Measurements from ENCODE around the gene DHH. TPM values are rescaled to one million over a fixed set of nuclear protein-coding genes. Genes with fewer than 3 reads are reported as not detected.

DHH gene
- total RNA-seq, 1 donor from 2014 or later, result 0.63 TPM

- TF ChIP-seq, protein P1, sequence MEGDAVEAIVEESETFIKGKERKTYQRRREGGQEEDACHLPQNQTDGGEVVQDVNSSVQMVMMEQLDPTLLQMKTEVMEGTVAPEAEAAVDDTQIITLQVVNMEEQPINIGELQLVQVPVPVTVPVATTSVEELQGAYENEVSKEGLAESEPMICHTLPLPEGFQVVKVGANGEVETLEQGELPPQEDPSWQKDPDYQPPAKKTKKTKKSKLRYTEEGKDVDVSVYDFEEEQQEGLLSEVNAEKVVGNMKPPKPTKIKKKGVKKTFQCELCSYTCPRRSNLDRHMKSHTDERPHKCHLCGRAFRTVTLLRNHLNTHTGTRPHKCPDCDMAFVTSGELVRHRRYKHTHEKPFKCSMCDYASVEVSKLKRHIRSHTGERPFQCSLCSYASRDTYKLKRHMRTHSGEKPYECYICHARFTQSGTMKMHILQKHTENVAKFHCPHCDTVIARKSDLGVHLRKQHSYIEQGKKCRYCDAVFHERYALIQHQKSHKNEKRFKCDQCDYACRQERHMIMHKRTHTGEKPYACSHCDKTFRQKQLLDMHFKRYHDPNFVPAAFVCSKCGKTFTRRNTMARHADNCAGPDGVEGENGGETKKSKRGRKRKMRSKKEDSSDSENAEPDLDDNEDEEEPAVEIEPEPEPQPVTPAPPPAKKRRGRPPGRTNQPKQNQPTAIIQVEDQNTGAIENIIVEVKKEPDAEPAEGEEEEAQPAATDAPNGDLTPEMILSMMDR (IDR thresholded peaks at IDR 0.05; ENCODE audit: unreplicated experiment), result no peak
- Mint-ChIP-seq H3K36me3 (peaks cover 26% of the 10 kb centered on the region), H3K27me3 (ENCODE audit: low read depth) (no peaks in the 10 kb centered on the region), H3K4me3 (no peak overlapping the region), H3K4me1 (no peaks in the 10 kb centered on the region), H3K9me3 (no peaks in the 10 kb centered on the region), H3K27ac (no peak overlapping the region)
- DNase-seq (ENCODE audit: low spot score in 2 of 2, unreplicated experiment in 2 of 2), result no peak
Measured at GRCh38 chr12:49038291-49038955, 56.2 kb downstream of the DHH start.

DNA sequence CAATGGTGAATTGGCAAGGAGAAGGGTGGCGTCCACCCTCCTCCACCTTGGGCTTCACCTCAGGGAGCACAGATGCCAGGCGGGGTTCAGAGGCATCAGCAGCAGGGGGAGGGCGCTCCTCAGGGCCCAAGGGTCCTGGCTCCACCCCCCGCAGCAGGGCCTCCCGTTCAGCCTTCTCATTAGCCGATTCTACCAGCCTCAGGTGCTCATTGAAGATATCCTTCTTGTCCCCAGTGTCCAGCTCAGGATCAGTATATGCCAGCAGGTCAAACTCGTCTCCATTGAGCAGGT lies 56.7 kb downstream of the DHH start:
- Mint-ChIP-seq H3K27ac (no peak overlapping the region), H3K36me3 (peaks cover 22% of the 10 kb centered on the region)
- TF ChIP-seq, protein P1 (IDR thresholded peaks at IDR 0.05; ENCODE audit: unreplicated experiment), result no peak

GRCh38 chr12:49037111-49037946 lies 57.3 kb downstream of the DHH start:
- TF ChIP-seq, protein P1 (IDR thresholded peaks at IDR 0.05; ENCODE audit: unreplicated experiment), result no peak
- Mint-ChIP-seq H3K27ac (no peak overlapping the region), H3K4me1 (no peaks in the 10 kb centered on the region), H3K36me3 (peaks cover 20% of the 10 kb centered on the region), H3K9me3 (no peaks in the 10 kb centered on the region), H3K4me3 (no peak overlapping the region), H3K27me3 (ENCODE audit: low read depth) (no peaks in the 10 kb centered on the region)
- no peak for DNase-seq (ENCODE audit: low spot score in 2 of 2, unreplicated experiment in 2 of 2)

More for the DNA sequence above, 56.7 kb downstream of the DHH start:
- no peak for DNase-seq (ENCODE audit: low spot score in 2 of 2, unreplicated experiment in 2 of 2)
- no peaks in the 10 kb centered on the region for H3K4me1 Mint-ChIP-seq
- H3K27me3 Mint-ChIP-seq (ENCODE audit: low read depth), result no peaks in the 10 kb centered on the region
- no peaks in the 10 kb centered on the region for H3K9me3 Mint-ChIP-seq
- no peak overlapping the region for H3K4me3 Mint-ChIP-seq

Other genes with a start within 250 kb of the DHH start
- gene DDX23, start 242.6 kb downstream of the DHH start, total RNA-seq, result 88.5 to 106 TPM (median 97.9 TPM) in 3 replicates
- 14.9 to 15.8 TPM (median 15.0 TPM) in 3 replicates for gene RND1, start 228.9 kb downstream of the DHH start, total RNA-seq
- gene FKBP11, start 169.3 kb downstream of the DHH start, total RNA-seq, result 30.5 to 34.7 TPM (median 33.7 TPM) in 3 replicates
- gene ARF3, start 137.3 kb downstream of the DHH start, total RNA-seq, result 123 to 125 TPM (median 125 TPM) in 3 replicates
- 0.77 to 1.2 TPM (median 0.98 TPM) in 3 replicates for gene WNT10B, start 123.1 kb downstream of the DHH start, total RNA-seq
- gene WNT1, start 116.5 kb downstream of the DHH start, total RNA-seq, result not detected in 3 replicates
- gene DDN, start 95.4 kb downstream of the DHH start, total RNA-seq, result 0.27 to 0.36 TPM (median 0.29 TPM) in 3 replicates
- 58.7 to 61.8 TPM (median 59.4 TPM) in 3 replicates for gene PRKAG1, start 76.0 kb downstream of the DHH start, total RNA-seq
- gene KMT2D, start 34.0 kb downstream of the DHH start, total RNA-seq, result 125 to 137 TPM (median 136 TPM) in 3 replicates
- 0.43 to 0.60 TPM (median 0.53 TPM) in 3 replicates for gene RHEBL1, start 24.8 kb downstream of the DHH start, total RNA-seq
- 142 to 160 TPM (median 149 TPM) in 3 replicates for gene LMBR1L, start 16.0 kb upstream of the DHH start, total RNA-seq
- gene TUBA1B, start 36.6 kb upstream of the DHH start, total RNA-seq, result 745 to 765 TPM (median 754 TPM) in 3 replicates
- 343 to 347 TPM (median 343 TPM) in 3 replicates for gene TUBA1A, start 94.3 kb upstream of the DHH start, total RNA-seq
- gene TUBA1C, start 170.3 kb upstream of the DHH start, total RNA-seq, result 120 to 123 TPM (median 122 TPM) in 3 replicates
- 0.38 TPM in 1 of 3 replicates, not detected in the others for gene PRPH, start 200.3 kb upstream of the DHH start, total RNA-seq
- gene TROAP, start 228.5 kb upstream of the DHH start, total RNA-seq, result 29.5 to 30.8 TPM (median 29.8 TPM) in 3 replicates
- gene C1QL4, start 242.4 kb upstream of the DHH start, total RNA-seq, result 0.20 TPM in 2 of 3 replicates, not detected in the other